ENCODE data around the gene CPD.

Gene CPD

GRCh38 chr17:30506481-30506880 is 127.8 kb downstream of the CPD start:
- no peak for DNase-seq (ENCODE audit: low read depth)

GRCh38 chr17:30513346-30513745 is 134.6 kb downstream of the CPD start:
- no peak for DNase-seq (ENCODE audit: low read depth)

- DNase-seq (ENCODE audit: low read depth): no peak
Observed at GRCh38 chr17:30514895-30515596, 136.3 kb downstream of the CPD start.

GRCh38 chr17:30517786-30518185 is 139.1 kb downstream of the CPD start:
- DNase-seq (ENCODE audit: low read depth): no peak

- DNase-seq (ENCODE audit: low read depth): no peak
Observed at GRCh38 chr17:30519166-30519565, 140.4 kb downstream of the CPD start.

Measured in CMK (cell line).